A673 (cell line): ENCODE measurements around the gene CHDH.

Experiments
- EZH2 ChIP-seq: fragments of 200-600 bp; sonication (generic); IDR thresholded peaks from 2 replicates; pipeline ENCODE4 v1.6.1; 2017; ENCODE audit warnings: borderline replicate concordance, low read depth, mild to moderate bottlenecking, mixed read lengths, antibody characterized with exemption, low read length; ENCODE audit not compliant: poor library complexity, severe bottlenecking
- TF ChIP-seq, protein P1 (sequence below): fragments of 300-800, 200-600 bp; sonication (generic); conservative IDR thresholded peaks from 2 replicates; pipeline ENCODE4 v1.5.1; 2017; ENCODE audit warnings: low read depth, mild to moderate bottlenecking, antibody characterized with exemption, low read length, moderate library complexity, mixed read lengths

GRCh38 chr3:53821631-53822121, 24.5 kb downstream of the CHDH start:
- TF ChIP-seq, protein P1, sequence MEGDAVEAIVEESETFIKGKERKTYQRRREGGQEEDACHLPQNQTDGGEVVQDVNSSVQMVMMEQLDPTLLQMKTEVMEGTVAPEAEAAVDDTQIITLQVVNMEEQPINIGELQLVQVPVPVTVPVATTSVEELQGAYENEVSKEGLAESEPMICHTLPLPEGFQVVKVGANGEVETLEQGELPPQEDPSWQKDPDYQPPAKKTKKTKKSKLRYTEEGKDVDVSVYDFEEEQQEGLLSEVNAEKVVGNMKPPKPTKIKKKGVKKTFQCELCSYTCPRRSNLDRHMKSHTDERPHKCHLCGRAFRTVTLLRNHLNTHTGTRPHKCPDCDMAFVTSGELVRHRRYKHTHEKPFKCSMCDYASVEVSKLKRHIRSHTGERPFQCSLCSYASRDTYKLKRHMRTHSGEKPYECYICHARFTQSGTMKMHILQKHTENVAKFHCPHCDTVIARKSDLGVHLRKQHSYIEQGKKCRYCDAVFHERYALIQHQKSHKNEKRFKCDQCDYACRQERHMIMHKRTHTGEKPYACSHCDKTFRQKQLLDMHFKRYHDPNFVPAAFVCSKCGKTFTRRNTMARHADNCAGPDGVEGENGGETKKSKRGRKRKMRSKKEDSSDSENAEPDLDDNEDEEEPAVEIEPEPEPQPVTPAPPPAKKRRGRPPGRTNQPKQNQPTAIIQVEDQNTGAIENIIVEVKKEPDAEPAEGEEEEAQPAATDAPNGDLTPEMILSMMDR, result no peak
- TF ChIP-seq EZH2, result no peak
